Loucy (cell line): ENCODE results near the gene NADK.

Experiments used
- CTCF ChIP-seq: fragments of 200-600 bp; sonication (generic); conservative IDR thresholded peaks from 2 replicates; pipeline ENCODE4 v1.5.1; 2014; ENCODE audit warnings: mild to moderate bottlenecking, antibody characterized with exemption, low read length
- EZH2phosphoT487 ChIP-seq: fragments of 200-600 bp; IDR thresholded peaks from 2 replicates; pipeline ENCODE4 v1.6.1; 2018; ENCODE audit warnings: antibody characterized with exemption, mild to moderate bottlenecking, moderate library complexity, borderline replicate concordance

GRCh38 chr1:1759456-1760344 is 18.6 kb downstream of the NADK start:
- no peak for TF ChIP-seq CTCF
- no peak for TF ChIP-seq EZH2phosphoT487
